Small intestine (tissue), 7 donors: ENCODE results near the gene SYNGR4. TPM values are rescaled to one million over a fixed set of nuclear protein-coding genes. Genes with fewer than 3 reads are reported as not detected.
A peak's percentile ranks its signal among the peaks of the same experiment; 100 is the strongest.

Source experiments
- DNase-seq, 2 donors: peaks; one replicate each; pipeline versions ENCODE4 v3.0.0 to v3.0.0-alpha.2; 2013
- FAIRE-seq: peaks from 2 replicates; lab custom pipeline; 2012; peaks lifted over from hg19 to GRCh38; lab: Jason Lieb, UNC
- H3K27ac ChIP-seq, 3 donors: one replicate each; pipeline ENCODE4 v1.5.1; 2013; ENCODE audit warnings: low read length in 2 of 3, mild to moderate bottlenecking in 2 of 3, control low read depth in 1 of 3, inconsistent platforms in 1 of 3, low read depth in 1 of 3, moderate library complexity in 1 of 3
- H3K27me3 ChIP-seq, 3 donors: one replicate each; pipeline ENCODE4 v1.6.1; 2013; ENCODE audit warnings: low read length in 3 of 3, inconsistent platforms in 1 of 3; ENCODE audit not compliant: control insufficient read depth in 3 of 3, insufficient read depth in 3 of 3
- H3K36me3 ChIP-seq, 3 donors: one replicate each; pipeline ENCODE4 v1.6.1; 2013; ENCODE audit warnings: low read length in 3 of 3, inconsistent platforms in 1 of 3, low read depth in 1 of 3, mild to moderate bottlenecking in 1 of 3, moderate library complexity in 1 of 3; ENCODE audit not compliant: control insufficient read depth in 3 of 3, insufficient read depth in 2 of 3
- H3K4me1 ChIP-seq, 3 donors: one replicate each; pipeline ENCODE4 v1.6.1; 2013; ENCODE audit warnings: low read length in 2 of 3, inconsistent platforms in 1 of 3, low read depth in 1 of 3, mild to moderate bottlenecking in 1 of 3, moderate library complexity in 1 of 3; ENCODE audit not compliant: control insufficient read depth in 3 of 3, insufficient read depth in 2 of 3
- H3K4me3 ChIP-seq, 3 donors: one replicate each; pipeline ENCODE4 v1.5.1; 2013; ENCODE audit warnings: low read length in 3 of 3, control low read depth in 1 of 3, inconsistent platforms in 1 of 3, low read depth in 1 of 3, mild to moderate bottlenecking in 1 of 3, moderate library complexity in 1 of 3
- H3K9me3 ChIP-seq, 2 donors: one replicate each; pipeline ENCODE4 v1.6.1; 2013; ENCODE audit warnings: low read depth in 1 of 2, low read length in 1 of 2; ENCODE audit not compliant: control insufficient read depth in 2 of 2, insufficient read depth in 1 of 2
- WGBS, 3 donors: extraction: QIAGEN DNeasy Blood & Tissue Kit; methylation state at CpG; one replicate each; pipeline ENCODE4 v1.1.7; 2013; 5-methylcytosine and 5-hydroxymethylcytosine counted together
- polyA plus RNA-seq, 4 donors: library from polyadenylated mRNA; stranded (reverse) in 3 of 4; unstranded in 1 of 4; fragments of 200-250 nt in 3 of 4; fragments of 120-200 nt in 1 of 4; gene quantifications; one replicate each; pipeline versions ENCODE4 v1.2.1 to v1.2.3, GENCODE V29; 2013
- donor health status: healthy with polysubstance abuse.
- donor health status: control.
- donor health status: control.
- donor health status: Bipolar disorder and iron deficiency.
- donor health status: healthy.

Gene SYNGR4
- polyA plus RNA-seq, 4 donors = 0.06 to 0.15 TPM; not detected in 2

GRCh38 chr19:48398375-48399235 is 34.4 kb downstream of the SYNGR4 start:
- WGBS, 3 donors = 6 to 7% (median 6%) methylated on average over 64 to 104 of the region's 104 CpGs
- H3K9me3 ChIP-seq = no peaks in the 10 kb centered on the region
- peak overlapping the region in 2 of 3 donors; percentile 32 to 59 for H3K4me3 ChIP-seq
- H3K36me3 ChIP-seq = no peaks in the 10 kb centered on the region
- peak overlapping the region in 1 of 3 donors; percentile 85 for H3K27ac ChIP-seq
- H3K4me1 ChIP-seq = peaks cover 0 to 33% (median 2%) of the 10 kb centered on the region in 3 donors
- peaks cover 5 to 45% (median 22%) of the 10 kb centered on the region in 3 donors for H3K27me3 ChIP-seq
- no peak for FAIRE-seq
- DNase-seq = peak; percentile 79 to 88

GRCh38 chr19:48400018-48400742 is 36.0 kb downstream of the SYNGR4 start:
- Histone ChIP-seq H3K4me1 (peaks cover 0 to 26% (median 2%) of the 10 kb centered on the region in 3 donors), H3K4me3 (no peak overlapping the region), H3K27ac (peak overlapping the region in 2 of 3 donors; percentile 32 to 66), H3K36me3 (no peaks in the 10 kb centered on the region), H3K9me3 (no peaks in the 10 kb centered on the region), H3K27me3 (peaks cover 4 to 29% (median 11%) of the 10 kb centered on the region in 3 donors)
- no peak for FAIRE-seq
- WGBS, 3 donors = 29 to 39% (median 34%) methylated on average over 14 of the region's 14 CpGs
- DNase-seq = peak; percentile 53 to 56

DNA sequence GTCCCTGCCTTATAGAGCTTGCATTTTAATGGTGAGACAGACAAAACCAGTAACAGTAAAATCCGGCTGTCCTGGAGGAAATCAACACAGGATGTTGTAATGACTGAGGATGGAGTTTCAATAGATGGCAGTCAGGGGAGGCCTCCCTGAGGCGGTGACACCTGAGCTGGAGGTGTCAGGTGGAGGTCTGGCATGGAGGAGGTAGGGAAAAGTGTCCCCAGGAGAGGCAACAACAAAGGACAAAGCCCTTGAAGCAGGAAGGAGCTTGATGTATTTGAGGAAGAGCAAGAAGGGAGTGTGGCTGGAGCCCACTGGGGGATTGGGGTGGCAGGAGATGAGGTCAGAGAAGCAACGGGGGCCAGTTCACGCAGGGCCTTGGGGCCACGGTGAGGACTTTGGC is 37.1 kb downstream of the SYNGR4 start:
- FAIRE-seq (no peak), DNase-seq (no peak)
- Histone ChIP-seq H3K4me1 (peaks cover 0 to 18% (median 2%) of the 10 kb centered on the region in 3 donors), H3K4me3 (no peak overlapping the region), H3K27me3 (peaks cover 0 to 24% (median 1%) of the 10 kb centered on the region in 3 donors), H3K36me3 (no peaks in the 10 kb centered on the region), H3K27ac (no peak overlapping the region), H3K9me3 (peaks cover 0 to 7% of the 10 kb centered on the region in 2 donors)
- 76 to 88% (median 77%) methylated on average over 5 of the region's 5 CpGs for WGBS, 3 donors

DNA sequence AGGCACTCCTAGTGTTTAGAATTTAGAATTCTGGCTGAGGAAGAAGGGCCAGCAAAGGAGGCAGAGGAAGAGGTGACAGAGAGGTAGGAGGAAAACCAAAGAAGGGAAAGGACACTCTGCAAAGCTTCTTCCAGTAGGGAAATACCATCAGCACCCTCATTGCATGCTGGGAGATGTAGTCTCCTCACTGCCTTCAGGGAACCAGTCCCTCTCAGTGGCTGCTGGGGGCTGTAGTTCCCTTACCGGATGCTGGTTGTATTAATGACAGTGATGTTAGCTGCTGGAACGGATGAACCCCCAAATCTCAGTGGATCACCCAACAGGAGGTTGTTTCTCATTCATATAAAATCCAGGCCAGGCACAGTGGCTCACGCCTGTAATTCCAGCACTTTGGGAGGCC is 39.4 kb downstream of the SYNGR4 start:
- FAIRE-seq (no peak), DNase-seq (peak; percentile 66 to 76)

GRCh38 chr19:48405010-48405659 is 41.0 kb downstream of the SYNGR4 start:
- no peak for FAIRE-seq

More for the DNA sequence above, 39.4 kb downstream of the SYNGR4 start:
- Histone ChIP-seq H3K4me3 (no peak overlapping the region), H3K9me3 (peaks cover 0 to 7% of the 10 kb centered on the region in 2 donors), H3K27me3 (peaks cover 0 to 13% (median 0%) of the 10 kb centered on the region in 3 donors), H3K36me3 (no peaks in the 10 kb centered on the region), H3K4me1 (peaks cover 0 to 6% (median 0%) of the 10 kb centered on the region in 3 donors), H3K27ac (no peak overlapping the region)
- WGBS, 3 donors = 29 to 41% (median 36%) methylated on average over 3 of the region's 3 CpGs

GRCh38 chr19:48405850-48406249 is 41.7 kb downstream of the SYNGR4 start:
- Histone ChIP-seq H3K4me1 (no peaks in the 10 kb centered on the region), H3K27ac (no peak overlapping the region), H3K36me3 (no peaks in the 10 kb centered on the region), H3K4me3 (no peak overlapping the region), H3K9me3 (peaks cover 0 to 7% of the 10 kb centered on the region in 2 donors), H3K27me3 (peaks cover 0 to 13% (median 0%) of the 10 kb centered on the region in 3 donors)
- no peak for DNase-seq
- FAIRE-seq = no peak
- WGBS, 3 donors = 77 to 82% (median 79%) methylated on average over 13 of the region's 13 CpGs

More at GRCh38 chr19:48405010-48405659, 41.0 kb downstream of the SYNGR4 start:
- WGBS, 3 donors = 89 to 94% (median 94%) methylated on average over 26 to 27 of the region's 27 CpGs
- Histone ChIP-seq H3K27ac (no peak overlapping the region), H3K27me3 (peaks cover 0 to 13% (median 0%) of the 10 kb centered on the region in 3 donors), H3K9me3 (peaks cover 0 to 7% of the 10 kb centered on the region in 2 donors), H3K36me3 (no peaks in the 10 kb centered on the region), H3K4me1 (peaks cover 0 to 3% (median 0%) of the 10 kb centered on the region in 3 donors), H3K4me3 (no peak overlapping the region)
- no peak for DNase-seq

GRCh38 chr19:48413879-48414587 is 49.9 kb downstream of the SYNGR4 start:
- no peak overlapping the region for H3K27ac ChIP-seq
- FAIRE-seq = no peak
- peaks cover 0 to 13% (median 0%) of the 10 kb centered on the region in 3 donors for H3K4me1 ChIP-seq
- no peaks in the 10 kb centered on the region for H3K36me3 ChIP-seq
- no peak for DNase-seq
- H3K9me3 ChIP-seq = peaks cover 0 to 3% of the 10 kb centered on the region in 2 donors
- peaks cover 0 to 23% (median 0%) of the 10 kb centered on the region in 3 donors for H3K27me3 ChIP-seq
- peak overlapping the region in 1 of 3 donors; percentile 23 for H3K4me3 ChIP-seq
- WGBS, 3 donors = 40 to 52% (median 45%) methylated on average over 20 to 24 of the region's 24 CpGs
